Activated CD4-positive, CD25-positive, alpha-beta regulatory T cell treated with anti-CD3 and anti-CD28 coated beads, Interleukin-2, amount 50 U/mL, for 24 hours (primary cell): ENCODE data around the gene ADAMTS17.
A peak's percentile ranks its signal among the peaks of the same experiment; 100 is the strongest.

Experiments
- ATAC-seq, 2 donors: fragments of 150-1000 bp; cut with Tn5 transposase; one replicate each; pipeline ENCODE4 v1.10.0; 2021; ENCODE audit warnings: mild to moderate bottlenecking in 1 of 2, moderate library complexity in 1 of 2

Gene ADAMTS17

DNA sequence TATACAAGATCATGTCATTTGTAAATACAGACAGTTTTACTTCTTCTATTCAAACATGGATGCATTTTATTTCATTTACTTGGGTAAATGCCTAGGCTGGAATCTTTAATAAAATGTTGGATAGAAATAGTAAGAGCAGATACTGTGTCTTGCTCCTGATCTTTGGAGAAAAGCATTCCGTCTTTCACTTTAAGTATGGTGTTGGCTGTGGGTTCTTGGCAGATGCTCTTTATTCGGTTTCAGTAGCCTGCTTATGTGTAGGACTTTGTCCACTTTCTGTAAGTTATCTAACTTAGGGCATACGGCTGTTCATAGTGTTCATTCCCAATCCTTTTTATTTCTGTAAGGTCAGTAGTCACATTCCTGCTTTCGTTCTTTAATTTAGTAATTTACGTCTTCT, 303.0 kb downstream of the ADAMTS17 start:
- ATAC-seq: no peak

DNA sequence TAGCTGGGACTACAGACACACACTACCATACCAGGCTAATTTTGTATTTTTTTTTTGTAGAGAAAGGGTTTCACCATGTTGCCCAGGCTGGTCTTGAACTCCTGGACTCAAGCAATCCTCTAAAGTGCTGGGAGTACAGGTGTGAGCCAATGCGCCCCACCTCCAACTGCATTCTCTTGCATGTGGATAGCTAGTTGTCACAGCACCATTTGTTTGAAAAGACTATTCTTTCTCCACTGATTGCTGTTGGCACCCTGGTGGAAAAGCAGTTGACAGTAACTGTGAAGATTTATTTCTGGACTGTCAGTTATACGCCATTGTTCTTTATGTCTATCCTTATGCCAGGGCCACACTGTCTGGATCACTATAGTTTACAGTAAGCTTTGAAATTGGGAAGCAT, 303.9 kb downstream of the ADAMTS17 start:
- no peak for ATAC-seq

DNA sequence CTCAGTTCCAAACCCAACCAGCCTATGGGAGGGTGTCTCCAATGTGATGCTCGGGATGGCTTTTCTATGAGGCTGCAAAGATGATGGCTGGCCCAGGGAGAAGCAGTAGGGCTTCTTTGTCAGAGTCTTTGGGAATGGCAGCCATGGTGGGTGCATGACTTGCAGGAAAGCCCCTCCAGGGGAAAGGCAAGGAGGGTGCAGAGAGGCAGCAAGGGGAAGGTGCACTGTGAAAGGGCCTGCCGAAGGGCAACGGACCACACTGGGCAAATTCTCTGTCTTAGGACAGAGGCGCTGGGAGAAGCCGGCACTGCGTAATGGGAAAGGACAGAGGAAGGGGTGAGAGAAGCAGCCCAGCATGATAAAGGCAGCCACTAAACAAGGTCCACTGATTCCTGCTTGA, 305.8 kb downstream of the ADAMTS17 start:
- no peak for ATAC-seq

DNA sequence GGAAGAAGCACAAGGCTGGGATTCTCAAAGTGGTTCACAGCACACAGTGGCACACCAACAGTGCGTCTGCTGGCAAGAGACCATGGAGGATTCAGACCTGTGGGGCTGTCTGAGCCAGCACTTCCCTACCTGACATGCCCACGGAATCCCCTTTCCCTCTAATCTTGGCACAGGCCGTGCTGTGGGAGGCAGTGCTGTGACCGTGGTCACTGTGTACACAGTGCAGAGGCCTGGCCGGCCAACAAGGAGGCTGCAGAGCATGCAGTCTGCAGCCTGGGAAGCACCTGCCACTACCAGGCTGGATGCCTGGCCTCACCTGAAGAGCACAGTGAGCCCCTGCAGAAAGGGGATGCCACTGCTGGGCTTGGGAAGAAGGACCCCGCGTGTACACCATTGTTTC, 307.6 kb downstream of the ADAMTS17 start:
- no peak for ATAC-seq

DNA sequence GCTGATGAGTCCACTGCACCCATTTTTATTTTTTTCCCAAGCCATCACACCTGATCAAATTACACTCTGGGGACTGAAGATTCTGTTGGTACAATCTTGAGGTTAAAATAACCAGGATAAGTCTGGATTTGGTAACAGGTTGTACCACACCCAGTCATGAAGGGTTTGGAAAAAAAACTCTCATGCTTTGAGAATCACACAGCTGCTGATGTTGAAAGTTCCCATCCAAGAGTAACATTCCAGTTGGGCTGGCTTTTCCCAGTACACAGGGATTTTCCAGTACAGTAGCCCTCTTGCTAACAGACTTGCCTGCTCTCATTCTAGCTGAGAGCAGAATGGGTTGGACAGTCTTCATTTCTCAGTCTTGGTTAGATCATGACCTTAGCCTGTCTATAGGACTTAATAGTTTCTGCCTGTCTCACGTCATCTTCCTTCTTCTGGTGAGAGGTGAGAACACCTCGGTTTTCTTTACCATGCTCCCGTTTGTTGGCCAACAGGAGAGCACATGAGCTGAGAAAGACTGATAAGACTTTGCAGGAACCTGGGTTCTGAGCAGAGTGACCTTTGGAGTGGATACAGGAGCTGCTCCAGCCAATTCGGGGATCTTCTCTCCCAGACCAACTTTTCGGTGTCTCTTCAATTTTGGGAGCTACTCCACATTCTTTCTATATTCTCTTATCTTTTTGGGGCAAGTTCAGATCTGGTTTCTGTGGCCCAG, 308.5 kb downstream of the ADAMTS17 start:
- ATAC-seq: no peak

DNA sequence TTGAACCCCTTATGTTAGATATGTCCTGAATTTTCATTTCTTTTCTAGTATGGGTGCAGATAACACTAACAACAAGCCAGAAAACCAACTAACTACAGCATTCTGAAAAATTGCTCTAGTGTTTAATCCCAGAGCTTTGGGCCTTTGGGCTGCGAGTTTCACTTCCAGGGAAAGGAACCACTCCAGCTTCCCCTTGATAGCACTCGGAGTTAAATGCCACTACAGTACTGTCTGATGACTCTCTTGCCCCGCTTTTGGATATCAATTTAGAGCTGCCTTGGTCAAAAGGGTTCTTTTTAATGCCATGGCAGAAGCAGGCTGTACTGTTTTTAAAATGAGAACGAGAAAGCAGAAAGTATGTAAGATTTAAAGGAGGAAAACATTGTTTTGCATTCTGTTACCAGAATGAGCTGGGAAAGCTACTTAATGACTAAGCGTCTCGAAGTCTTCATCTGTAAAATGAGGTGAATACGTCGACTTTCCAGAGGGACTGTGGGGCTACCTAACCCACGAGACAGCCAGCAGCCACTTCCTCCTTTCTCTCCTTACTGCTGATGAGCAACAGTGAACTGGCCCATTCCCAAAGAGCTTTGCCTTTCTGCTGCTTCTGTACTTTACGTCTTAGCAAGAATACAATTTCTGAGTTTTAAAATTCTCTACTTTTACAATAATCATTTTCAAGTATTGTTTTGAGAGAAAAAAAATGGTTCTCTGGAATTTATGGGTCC, 309.3 kb downstream of the ADAMTS17 start:
- ATAC-seq: no peak

DNA sequence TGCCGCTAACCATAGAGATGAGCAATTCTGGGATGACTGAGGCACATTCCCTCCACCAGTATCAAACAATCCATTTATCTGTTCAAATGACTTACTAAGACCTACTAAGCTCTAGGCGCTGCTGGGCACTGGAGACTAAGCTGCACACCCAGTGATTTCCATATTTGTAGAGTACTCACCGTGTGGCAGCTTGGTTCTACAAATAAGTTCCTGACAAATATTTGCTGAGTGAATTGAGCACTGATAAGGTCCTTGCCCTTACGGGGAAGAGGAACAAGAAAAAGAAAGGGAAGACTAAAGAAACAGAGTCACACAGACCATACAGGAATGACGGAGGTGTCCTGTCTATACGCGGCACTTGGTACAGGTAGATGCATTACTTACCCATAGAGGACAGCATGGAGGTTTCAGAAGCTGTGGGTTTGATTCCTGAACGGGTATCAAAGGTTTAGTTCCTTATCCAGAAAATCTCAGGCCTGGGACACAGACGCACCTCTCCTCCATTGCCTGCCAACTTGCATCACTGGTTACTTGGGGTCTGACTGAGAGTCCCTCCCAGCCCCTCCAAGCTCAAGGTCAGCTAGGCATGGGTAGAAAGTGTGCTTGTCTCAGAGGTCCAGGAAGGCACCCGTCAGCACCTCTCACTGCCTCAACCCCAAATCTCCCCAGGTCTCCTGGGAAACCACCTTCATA, 310.0 kb downstream of the ADAMTS17 start:
- ATAC-seq: no peak

DNA sequence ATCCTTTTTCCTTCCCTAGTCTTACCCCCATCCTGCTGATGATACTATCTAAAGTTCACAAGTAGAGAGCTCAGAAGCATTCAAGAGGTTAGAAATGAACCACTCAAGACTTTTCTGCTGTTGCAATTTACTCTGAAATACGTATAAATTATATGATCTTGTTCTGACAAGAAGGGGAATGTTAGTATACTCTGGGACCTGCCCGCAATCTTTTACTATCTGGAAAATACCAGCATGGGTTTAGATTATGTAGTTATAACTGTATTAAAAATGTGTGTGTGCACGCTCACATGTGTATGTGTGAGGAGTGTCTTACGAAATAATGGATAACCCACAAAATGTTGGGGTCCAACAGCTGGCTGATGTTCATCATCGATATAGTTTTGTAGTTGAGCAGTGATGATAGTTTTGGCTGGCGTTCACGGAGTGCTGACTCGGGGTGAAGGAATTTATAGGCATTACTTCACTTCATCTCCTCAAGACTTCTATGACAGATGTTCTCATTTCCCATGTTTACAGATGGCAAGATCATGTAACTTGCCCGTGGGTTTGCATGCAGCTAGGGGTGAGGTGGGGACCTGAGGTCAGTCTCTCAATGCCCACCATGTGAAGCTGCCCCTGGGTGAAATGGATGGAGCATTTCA, 311.1 kb downstream of the ADAMTS17 start:
- ATAC-seq: no peak

DNA sequence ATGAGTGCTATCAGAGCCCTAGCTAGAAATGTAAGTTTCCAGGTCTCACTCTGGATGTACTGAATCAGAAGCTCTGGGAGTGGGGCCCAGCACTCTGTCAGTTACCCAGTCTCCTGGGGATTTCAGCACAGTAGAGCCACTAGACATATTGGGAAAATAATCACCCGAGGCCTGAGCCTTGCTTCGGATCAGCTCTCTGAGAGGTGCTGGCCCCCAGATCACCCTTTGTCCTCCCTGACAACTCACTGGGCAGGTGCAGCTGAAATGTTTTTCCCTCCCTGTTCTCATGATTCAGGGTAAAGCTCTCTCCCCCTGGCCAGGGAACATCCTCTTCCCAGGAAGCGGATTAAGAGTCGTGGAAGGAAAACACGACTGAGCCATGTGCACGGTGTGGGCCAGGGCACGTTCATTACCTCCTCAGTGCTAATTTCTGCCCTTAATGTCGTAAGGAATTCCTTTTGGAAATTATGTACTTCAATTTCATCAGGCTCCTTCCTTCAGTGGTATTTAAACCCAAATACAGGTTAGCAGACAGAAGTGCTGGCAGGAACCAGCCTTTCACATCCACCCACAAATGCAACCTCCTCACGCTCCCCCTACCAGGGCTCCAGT, 311.8 kb downstream of the ADAMTS17 start:
- ATAC-seq: no peak

DNA sequence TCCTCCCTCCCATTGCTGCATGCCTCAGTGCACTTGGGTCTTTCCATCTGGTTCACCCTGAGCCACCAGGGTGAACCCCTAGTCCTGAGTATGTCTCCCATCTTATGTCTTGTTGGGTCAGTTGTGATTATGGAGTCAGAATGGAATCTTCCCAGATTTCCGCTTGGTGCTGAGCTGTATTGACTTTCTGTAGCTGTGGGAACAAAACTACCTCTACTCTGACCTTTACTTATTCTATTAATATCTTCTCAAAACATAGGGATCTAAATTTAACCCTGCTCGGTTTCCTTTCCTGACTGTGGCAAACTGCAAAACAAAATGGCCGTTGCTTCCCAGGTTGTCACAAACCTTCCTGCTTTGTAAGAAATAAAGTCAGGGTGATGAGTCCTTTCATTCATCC, 312.7 kb downstream of the ADAMTS17 start:
- ATAC-seq: no peak

DNA sequence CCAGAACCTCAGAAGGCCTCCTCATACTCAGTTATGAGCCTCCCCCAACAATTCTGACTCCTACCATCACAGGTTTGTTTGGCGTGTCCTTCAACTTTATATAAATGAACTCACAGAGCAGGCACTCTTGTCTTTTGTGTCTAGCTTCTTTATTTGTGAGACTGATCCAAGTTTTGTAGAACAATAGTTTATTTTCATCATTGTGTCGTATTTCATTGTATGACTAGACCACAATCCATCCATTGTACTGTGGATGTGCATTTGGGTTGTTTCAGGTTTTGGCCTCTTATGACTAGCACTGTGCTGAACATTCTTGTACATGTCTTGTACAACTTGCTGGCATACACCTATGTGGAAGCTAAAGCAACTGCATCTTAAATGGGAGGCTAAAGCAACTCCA, 315.7 kb downstream of the ADAMTS17 start:
- no peak for ATAC-seq

DNA sequence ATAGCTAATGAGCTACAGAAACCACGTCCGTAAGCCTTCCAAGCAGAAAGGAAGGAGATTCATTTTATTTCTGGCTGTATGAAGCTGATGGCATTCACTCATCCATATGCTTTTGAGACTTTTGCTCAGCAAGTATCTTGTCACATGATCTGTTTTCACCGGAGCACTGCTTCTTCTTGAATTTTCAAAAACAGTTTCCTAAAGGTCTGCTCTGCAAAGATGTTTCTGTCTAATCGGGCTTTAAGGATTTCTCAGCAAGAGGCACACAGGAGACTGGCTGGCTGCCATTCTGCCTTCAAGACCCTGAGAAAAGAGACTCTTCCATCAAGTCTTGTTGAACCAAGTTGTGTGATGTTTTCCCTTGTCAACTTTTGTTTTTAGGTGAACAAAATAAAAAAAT, 319.0 kb downstream of the ADAMTS17 start:
- no peak for ATAC-seq

DNA sequence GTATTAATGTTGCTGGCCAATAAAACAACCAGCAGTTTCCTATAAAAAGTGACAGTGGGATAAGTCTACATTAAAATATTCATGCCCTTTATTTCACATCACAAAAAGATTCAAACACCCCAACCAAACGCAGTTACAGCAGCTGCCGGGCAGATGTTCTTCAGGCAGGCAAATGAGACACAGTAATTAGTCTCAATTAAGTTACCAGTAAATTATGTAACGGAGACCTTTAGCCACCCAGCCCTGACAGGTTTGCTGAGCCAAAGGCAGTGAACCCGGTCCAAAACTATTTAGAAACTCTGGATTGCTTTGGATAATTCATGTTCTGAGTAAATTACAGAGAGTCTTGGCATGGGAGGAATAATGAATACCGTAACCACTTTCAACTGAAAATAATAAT, 319.4 kb downstream of the ADAMTS17 start:
- ATAC-seq: no peak

DNA sequence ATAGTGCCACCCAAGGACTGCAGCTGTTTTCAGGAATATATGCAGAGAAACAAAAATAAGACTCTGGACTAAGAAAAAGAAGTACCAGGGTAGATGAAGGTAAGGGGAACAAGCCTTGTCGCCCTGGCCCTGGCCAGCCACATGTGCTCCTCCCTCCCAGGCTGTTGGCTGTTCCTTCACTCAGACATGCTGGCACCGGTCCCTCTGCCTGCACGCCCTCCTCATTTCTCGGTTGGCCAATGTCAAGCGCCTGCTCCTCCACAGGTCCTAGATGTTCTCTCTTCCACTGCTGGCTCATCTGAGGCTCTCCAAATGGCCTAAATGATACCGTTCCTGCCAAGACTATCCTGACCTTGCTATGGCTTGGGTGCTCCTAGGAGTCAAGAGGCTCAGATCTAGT, 320.1 kb downstream of the ADAMTS17 start:
- ATAC-seq: no peak

DNA sequence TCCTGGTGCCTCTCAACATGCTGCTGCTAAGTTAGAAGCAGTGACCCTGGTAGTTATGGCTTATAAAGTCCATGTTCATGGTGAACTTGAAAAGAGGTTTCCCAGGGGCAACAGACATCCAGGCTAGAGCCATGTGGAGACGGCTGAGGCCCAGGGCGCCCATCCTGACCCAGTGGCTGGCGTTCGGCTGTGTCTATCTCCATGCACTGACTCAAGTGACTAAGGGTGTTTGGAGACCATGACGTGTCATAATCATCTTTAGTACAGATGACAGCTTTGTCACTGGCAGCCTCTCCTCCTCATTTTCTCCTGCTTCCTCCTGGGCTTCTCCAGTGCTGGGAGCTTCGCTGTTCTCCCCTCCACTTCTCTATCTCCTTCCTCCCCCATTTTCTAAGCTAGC, 321.2 kb downstream of the ADAMTS17 start:
- no peak for ATAC-seq

DNA sequence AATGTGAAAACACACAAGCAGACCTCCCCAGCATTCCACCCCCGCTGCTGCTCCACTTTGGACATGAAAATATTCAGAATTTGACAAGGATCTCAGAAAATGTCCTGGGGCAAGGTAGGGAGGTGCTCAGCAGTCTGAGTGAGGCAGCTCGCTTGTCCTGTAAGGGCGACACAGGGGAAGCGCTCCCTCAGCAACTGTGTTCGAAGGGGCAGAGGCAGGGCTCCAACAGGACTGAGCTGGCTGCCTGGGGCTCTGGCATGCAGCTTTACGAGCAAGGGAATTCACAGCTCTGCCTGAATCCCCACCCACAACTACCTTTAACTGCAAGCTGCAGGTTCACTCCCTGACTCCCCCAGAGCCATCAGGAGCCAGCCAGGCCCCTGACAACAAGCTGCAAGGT, 321.6 kb downstream of the ADAMTS17 start:
- ATAC-seq: no peak

DNA sequence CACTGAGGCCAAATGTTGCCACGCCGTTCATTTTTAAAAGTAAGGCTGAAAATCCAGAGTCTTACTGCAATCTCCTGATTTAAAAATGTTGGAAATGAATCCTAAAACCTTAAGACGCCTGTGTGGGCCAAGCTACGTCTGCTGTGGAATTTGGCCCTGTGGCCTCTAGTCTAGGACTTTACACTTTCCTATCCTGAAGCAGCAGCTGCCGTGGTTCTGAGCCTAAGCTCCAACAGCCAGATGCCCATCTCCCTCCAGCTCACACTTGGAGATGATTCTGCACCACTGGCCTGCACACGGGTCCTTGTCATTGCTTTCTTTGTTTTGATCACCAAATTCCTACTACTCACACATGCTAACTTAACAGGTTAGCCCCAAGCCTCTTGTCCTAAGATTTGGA, 322.2 kb downstream of the ADAMTS17 start:
- no peak for ATAC-seq

DNA sequence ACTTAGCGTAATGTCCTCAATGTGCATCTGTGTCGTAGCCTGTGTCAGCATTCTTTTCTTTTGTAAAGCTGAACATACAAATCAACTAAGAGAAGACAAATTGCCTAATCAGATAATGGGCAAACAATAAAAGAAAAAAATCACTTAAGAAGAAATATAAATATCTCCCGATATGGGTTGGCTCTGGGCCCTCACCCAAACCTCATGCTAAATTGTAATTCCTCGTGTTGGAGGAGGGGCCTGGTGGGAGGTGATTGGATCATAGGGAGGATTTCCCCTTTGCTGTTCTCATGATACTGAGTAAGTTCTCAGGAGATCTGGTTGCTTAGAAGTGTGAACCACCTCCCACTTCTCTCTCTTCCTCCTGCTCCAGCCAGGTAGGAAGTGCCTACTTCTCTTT, 323.6 kb downstream of the ADAMTS17 start:
- no peak for ATAC-seq

DNA sequence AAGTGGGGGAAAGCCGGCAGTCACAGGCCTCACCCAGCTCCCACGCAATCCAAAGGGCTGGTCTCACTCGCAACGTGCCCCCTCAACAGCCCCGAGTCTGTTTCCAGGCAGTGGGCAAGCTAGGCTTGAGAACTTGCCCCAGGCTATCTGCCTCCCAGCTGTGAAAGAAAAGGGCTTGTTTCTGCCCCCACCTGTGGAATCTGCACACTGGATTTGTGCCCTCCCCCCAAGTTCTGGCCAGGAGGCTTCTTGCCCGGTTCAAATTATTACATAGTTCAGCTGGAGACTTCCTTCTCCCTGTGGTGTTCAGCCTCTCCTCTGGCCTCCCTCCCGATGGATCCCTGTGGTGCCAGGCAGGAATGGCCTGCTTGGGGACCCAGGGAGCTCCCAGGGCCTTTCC, 324.6 kb downstream of the ADAMTS17 start:
- ATAC-seq: no peak

DNA sequence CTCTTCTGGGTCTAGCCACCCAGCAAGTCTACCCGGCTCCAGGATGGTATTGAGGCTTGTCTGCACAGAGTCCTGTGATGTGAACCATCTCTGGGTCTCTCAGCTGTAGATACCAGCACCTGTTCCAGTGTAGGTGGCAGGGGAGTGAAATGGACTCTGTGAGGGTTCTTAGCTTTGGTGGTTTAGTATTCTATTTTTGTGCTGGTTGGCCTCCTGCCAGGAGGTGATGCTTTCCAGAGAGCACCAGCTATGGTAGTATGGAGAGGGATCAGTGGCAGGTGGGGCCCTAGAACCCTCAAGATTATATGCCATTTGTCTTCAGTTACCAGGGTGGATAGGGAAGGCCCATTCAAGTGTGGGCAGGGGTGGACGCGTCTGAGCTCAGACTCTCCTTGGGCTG, 325.1 kb downstream of the ADAMTS17 start:
- no peak for ATAC-seq

DNA sequence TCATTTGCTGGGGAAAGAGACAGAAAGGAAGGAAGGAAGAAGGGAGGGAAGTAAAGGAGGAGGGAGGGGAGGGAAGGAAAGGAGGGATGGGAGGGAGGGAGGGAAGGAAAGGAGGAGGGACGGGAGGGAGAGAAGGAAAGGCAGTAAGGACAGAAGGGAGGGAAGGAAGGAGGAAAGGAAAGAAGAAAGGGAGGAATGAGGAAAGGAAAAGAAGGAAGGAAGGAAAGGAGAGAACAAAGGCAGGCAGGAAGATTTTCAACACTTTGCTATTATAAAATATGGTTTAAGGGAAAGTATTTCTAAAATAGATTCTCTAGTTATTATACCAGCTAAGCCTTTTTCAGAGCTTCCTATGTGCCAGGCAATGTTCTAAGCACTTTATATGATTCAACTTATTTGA, 330.5 kb downstream of the ADAMTS17 start:
- no peak for ATAC-seq

DNA sequence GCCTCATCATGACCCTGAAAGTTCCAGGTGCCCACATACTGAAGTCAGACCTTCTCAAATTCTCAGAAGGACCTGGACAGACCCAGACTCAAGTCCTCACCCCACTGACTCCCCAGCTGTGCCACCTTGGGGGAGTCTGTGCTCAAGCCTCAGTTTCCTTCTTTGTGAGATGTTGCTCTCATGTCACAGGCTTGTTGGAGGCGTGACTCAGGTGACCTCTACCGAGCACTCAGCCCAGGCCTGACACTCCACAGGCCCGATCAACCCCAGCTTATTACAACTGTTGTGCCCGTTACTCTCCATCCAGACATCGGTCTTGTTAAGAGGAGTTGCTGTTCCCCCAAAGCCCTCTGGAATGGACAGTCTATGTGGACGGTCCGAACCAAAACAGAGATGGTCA, 332.4 kb downstream of the ADAMTS17 start:
- no peak for ATAC-seq

DNA sequence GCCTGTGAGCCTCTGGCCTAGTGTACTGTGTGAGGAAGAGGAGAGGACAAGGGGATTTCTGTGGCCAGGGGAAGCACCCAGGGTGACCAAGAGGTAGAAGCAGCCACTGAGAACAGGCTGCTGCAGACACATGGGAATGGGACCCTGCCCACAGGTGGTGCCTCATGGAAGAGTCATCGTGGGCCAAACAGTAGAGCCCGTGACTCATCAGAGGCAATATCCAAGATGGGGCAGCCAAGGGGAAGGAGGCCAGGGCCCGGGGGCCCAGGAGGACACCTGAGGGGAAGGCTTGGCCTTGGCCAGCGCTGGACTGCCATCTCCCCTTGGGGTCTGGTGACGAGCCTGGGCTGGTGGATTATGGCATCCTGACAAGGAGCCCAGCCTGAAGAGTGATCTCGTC, 333.5 kb downstream of the ADAMTS17 start:
- peak in 1 of 2 donors; percentile 25 for ATAC-seq
